Thoracic aorta (tissue), 2 donors: ENCODE results near the gene AFTPH. TPM values are rescaled to one million over a fixed set of nuclear protein-coding genes. Genes with fewer than 3 reads are reported as not detected.

Source experiments
- ATAC-seq: fragments of 150-250 bp; one replicate; pipeline ENCODE4 v1.8.0; 2017; ENCODE audit warnings: low read depth; ENCODE audit not compliant: insufficient number of reproducible peaks, low FRiP score
- DNase-seq: peaks from one replicate; pipeline ENCODE4 v3.0.0-alpha.2; 2020; ENCODE audit warnings: low spot score
- H3K27ac ChIP-seq, 2 donors: fragments of 200-600 bp; sonication (generic); 1 replicate in 1 of 2; 2 replicates in 1 of 2; pipeline ENCODE4 v1.5.1; 2016; ENCODE audit warnings: mild to moderate bottlenecking in 2 of 2, moderate library complexity in 2 of 2
- H3K27me3 ChIP-seq: fragments of 200-600 bp; sonication (generic); replicated peaks from 2 replicates; pipeline ENCODE4 v1.6.0; 2016; ENCODE audit warnings: mild to moderate bottlenecking; ENCODE audit not compliant: insufficient read depth
- H3K36me3 ChIP-seq: fragments of 200-600 bp; sonication (generic); one replicate; pipeline ENCODE4 v1.5.1; 2016
- H3K4me1 ChIP-seq, 2 donors: fragments of 200-600 bp; sonication (generic); 1 replicate in 1 of 2; 2 replicates in 1 of 2; pipeline versions ENCODE4 v1.5.1 to v1.6.0; 2016; ENCODE audit warnings: low read depth in 2 of 2, mild to moderate bottlenecking in 1 of 2; ENCODE audit not compliant: control insufficient read depth in 1 of 2
- H3K4me3 ChIP-seq: fragments of 200-600 bp; sonication (generic); 2 replicates; pipeline ENCODE4 v1.5.1; 2016; ENCODE audit warnings: mild to moderate bottlenecking
- H3K9me3 ChIP-seq: fragments of 200-600 bp; sonication (generic); 2 replicates; pipeline ENCODE4 v1.5.1; 2016
- total RNA-seq, 2 donors: library from RNA; depleted of rRNA; stranded (reverse); fragments of >200 nt; gene quantifications; one replicate each; pipeline versions ENCODE4 v1.1.0 to v1.2.3, GENCODE V29; 2016
- TF ChIP-seq, protein P1 (sequence below): fragments of 200-600 bp; sonication (generic); IDR thresholded peaks from one replicate; pipeline ENCODE4 v1.5.1; 2019; ENCODE audit warnings: antibody characterized with exemption

Gene AFTPH
- total RNA-seq, 2 donors from 2014 or later: 27.3 to 32.1 TPM

DNA sequence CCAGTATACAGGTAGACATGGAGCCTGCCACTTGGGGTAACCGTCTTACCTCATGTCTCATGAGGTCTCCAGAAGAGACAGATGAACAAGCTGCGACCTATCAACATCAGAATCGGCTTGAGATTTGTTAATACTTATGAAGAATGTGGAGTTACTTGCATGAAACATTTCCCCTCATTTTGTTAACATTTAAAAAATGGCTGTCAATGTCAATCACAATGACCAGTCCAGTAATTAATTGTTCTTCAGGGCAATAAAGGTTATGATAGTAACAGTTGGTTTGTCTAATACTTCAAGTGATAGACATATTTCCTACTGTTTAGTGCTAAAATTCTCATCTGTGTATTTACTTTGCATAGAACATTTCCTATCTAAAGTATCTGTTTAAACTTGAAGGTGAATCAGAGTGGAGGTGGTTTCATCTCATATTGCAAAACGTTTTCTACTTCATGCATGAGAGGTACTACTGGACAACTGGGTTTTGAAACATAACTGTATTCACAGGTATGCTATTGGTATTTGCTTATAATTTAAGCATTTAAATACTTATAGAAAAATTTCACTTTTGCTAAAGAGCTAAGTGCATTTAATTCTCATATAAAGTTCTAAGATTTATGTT is 114.5 kb downstream of the AFTPH start:
- Histone ChIP-seq H3K27ac (no peak overlapping the region), H3K27me3 (no peaks in the 10 kb centered on the region), H3K4me3 (no peak overlapping the region), H3K9me3 (no peaks in the 10 kb centered on the region), H3K4me1 (peaks cover 6 to 8% of the 10 kb centered on the region in 2 donors), H3K36me3 (no peaks in the 10 kb centered on the region)
- no peak for DNase-seq
- no peak for ATAC-seq
- TF ChIP-seq, protein P1, sequence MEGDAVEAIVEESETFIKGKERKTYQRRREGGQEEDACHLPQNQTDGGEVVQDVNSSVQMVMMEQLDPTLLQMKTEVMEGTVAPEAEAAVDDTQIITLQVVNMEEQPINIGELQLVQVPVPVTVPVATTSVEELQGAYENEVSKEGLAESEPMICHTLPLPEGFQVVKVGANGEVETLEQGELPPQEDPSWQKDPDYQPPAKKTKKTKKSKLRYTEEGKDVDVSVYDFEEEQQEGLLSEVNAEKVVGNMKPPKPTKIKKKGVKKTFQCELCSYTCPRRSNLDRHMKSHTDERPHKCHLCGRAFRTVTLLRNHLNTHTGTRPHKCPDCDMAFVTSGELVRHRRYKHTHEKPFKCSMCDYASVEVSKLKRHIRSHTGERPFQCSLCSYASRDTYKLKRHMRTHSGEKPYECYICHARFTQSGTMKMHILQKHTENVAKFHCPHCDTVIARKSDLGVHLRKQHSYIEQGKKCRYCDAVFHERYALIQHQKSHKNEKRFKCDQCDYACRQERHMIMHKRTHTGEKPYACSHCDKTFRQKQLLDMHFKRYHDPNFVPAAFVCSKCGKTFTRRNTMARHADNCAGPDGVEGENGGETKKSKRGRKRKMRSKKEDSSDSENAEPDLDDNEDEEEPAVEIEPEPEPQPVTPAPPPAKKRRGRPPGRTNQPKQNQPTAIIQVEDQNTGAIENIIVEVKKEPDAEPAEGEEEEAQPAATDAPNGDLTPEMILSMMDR: no peak

DNA sequence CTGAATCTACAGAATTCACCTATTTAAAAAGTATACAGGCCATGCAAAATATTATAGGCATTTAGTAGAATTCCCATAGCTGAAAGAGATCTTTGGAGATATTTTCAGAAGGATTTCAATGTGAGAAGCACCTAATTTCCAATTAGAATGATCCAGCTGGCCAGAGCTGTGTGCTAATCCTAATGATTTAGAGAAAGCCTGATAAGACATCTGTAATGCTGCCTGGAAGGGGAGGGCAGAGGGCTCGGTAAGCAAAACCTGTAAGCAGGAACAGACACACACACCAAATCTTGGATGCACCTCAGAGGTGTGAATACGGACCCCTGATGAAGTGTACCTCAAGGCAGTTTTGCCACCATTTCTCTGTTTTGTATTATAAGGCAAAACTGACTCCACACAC is 115.6 kb downstream of the AFTPH start:
- no peak overlapping the region for H3K27ac ChIP-seq
- no peak for ATAC-seq
- H3K27me3 ChIP-seq: no peaks in the 10 kb centered on the region
- no peaks in the 10 kb centered on the region for H3K36me3 ChIP-seq
- no peaks in the 10 kb centered on the region for H3K9me3 ChIP-seq
- no peak overlapping the region for H3K4me3 ChIP-seq
- DNase-seq: no peak
- H3K4me1 ChIP-seq: peaks cover 11 to 13% of the 10 kb centered on the region in 2 donors
- TF ChIP-seq, protein P1: no peak

DNA sequence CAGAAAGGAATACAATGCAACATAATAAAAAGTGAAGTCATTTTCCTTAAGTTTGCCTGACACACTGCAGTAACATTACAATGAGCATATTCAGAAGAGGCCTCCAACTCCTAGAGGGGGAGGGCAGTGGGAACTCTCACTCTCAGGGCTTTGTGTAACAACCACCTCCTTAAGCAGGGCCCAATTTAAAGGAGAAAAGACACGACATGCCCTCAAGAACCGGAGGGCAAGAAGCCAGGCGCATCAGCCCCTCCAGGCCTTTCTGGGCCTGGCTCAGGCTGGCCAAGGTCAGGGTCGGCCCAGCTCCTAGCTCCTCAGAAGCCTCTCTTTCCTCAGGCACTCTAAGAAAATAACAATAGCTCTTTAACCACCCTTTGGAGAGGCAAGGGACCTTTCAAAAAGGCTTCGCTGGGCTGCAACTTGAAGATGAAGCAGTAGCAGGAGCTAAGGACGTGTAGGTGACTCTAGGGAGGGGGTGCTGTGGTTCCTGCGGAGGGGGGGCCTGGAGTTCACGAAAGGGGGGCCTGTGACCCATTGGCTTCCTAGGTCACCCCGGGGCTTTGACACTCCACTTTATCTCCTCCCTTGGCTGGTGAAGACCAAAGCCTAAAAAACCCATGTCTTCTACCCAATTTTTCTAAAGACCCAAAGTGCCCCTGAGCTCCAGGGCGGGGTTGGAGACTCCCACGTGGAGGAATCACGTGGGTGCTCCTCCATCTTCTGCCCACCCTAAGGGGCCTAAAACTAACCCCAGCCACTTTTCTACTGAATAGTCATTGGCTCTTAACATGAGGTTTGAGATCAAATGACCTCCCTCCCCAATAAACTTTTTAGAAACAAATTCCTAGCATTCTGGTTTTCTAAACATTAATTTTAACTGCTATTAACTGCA is 116.3 kb downstream of the AFTPH start:
- peaks cover 13 to 15% of the 10 kb centered on the region in 2 donors for H3K4me1 ChIP-seq
- DNase-seq (no peak), ATAC-seq (no peak)
- TF ChIP-seq, protein P1: no peak
- no peak overlapping the region for H3K4me3 ChIP-seq
- no peaks in the 10 kb centered on the region for H3K9me3 ChIP-seq
- H3K27ac ChIP-seq: no peak overlapping the region
- H3K27me3 ChIP-seq: no peaks in the 10 kb centered on the region
- no peaks in the 10 kb centered on the region for H3K36me3 ChIP-seq

DNA sequence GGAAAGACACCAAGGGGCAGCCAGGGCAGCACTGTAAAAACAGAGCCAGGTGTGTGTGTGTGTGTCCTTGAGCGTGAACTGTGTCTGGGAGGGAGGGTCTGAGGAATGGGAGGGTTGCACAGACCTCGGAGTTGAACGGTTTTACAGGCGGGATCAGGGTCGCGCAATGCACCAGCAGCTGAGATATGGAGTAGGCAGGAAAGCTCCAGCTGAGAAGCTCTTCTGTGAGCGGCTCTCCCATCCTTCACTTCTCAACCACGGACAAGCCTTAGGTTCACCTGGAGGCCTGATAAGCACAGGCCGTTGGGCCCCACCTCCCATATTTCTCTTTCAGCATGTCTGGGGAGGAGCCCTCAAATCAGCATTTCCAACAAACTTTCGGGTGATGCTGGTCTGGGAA is 117.5 kb downstream of the AFTPH start:
- H3K27me3 ChIP-seq: no peaks in the 10 kb centered on the region
- H3K4me3 ChIP-seq: no peak overlapping the region
- DNase-seq: no peak
- H3K36me3 ChIP-seq: no peaks in the 10 kb centered on the region
- H3K4me1 ChIP-seq: peaks cover 20 to 26% of the 10 kb centered on the region in 2 donors
- TF ChIP-seq, protein P1: no peak
- H3K9me3 ChIP-seq: no peaks in the 10 kb centered on the region
- ATAC-seq: no peak
- H3K27ac ChIP-seq: no peak overlapping the region

Other genes starting within 250 kb of the AFTPH start
- gene LGALSL, start 70.2 kb upstream of the AFTPH start, total RNA-seq: 10 to 100 TPM; 15.8 to 19.3 TPM
- 10 to 100 TPM; 17.9 to 31.9 TPM for gene SERTAD2, start 129.6 kb downstream of the AFTPH start, total RNA-seq